GM19035 (cell line): ENCODE results near the gene RNLS.

ENCODE experiments used
- ATAC-seq: cut with Tn5 transposase; IDR thresholded peaks from one replicate; pipeline ENCODE4 v1.9.1; 2021; ENCODE audit not compliant: unreplicated experiment

Gene RNLS

DNA sequence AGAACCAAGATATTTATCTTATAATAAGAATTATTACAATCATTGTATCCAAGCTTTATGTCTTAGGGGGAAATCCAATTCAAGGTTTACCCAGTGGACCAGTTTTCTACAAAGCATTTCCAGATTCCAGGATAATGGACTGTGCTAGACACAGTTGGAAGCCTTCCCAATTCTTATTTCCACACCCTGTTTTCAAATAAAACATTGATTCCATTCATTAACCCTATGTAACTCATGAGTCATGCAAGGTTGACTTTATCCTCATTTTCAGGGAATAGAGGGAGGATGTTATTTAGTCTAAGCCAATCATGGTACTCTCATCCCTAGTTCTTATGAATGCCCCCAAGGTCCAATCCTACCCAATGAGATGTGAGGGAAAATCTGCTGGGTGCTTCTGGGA, 145.7 kb downstream of the RNLS start:
- ATAC-seq: no peak

DNA sequence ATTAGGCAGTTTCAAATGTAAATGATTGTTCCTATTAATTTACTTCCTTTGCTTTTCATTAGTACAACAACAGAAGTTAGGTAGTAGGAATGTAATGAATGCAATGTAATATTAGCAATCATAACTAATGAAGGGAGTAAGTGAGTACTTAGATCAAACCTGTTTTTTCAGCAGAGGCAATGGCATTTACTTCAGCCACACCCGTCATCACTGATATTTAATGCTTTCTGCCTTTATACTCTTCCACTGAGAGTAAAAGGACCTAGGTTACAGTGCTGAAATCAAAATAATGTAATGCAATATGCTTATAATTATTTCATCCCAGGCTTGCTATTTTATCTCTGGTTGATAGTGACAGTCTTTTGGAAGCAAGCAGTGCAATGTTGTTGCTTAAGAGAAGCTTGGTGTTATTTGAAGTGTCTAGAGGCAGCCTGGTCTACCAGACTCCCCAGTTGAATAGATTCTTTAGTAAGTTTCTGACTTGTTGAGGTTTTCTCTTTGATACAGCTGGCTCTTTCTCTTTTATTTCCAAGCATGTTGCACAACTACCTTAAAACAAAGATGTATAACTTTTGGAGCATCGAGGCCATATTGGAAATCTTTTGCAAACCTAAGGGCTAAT, 149.4 kb downstream of the RNLS start:
- ATAC-seq: no peak

GRCh38 chr10:88431103-88431502, 152.0 kb downstream of the RNLS start:
- ATAC-seq: no peak

- ATAC-seq: no peak
Observed at GRCh38 chr10:88428976-88429375, 154.1 kb downstream of the RNLS start.

DNA sequence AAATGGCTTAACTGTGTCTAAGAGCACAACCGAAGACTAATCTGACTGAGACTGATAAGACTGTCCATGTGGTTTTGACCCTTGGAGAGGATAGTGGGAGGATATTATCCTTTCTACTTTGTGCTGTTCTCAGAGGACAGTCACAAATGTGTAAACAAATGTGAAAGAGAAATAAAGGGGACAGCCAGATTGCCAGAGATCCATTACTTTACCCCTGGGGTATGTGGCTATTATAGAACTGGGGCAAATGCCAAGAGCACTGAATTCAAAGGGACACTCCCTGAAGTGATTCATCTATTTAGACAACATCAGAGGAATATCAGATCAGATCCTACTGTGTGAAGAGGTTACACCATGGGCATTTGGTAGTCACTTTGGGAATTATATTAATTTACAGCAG, 154.7 kb downstream of the RNLS start:
- ATAC-seq: no peak

- no peak for ATAC-seq
Observed at GRCh38 chr10:88427024-88427423, 156.1 kb downstream of the RNLS start.

GRCh38 chr10:88424881-88425280, 158.2 kb downstream of the RNLS start:
- no peak for ATAC-seq

DNA sequence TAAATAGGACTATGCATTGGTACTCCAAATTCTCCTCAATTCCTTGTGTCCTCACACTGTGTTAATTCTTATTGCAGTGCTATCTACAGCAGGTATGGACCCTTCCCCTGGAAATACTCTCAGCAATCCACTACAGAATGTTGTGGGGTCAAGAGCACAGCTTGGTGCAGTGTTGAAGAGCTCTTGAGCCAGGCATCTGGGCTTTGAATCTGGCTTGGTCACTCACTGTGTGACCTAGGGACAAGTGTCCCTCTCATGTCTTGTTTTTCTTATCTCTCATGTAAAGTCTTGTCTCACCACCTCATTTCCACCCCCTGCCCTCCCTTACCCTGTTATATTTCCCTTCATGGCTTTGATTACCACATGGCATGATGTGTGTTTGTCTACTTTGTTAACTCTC, 159.4 kb downstream of the RNLS start:
- ATAC-seq: no peak

- ATAC-seq: no peak
Observed at GRCh38 chr10:88421590-88421989, 161.5 kb downstream of the RNLS start.

- no peak for ATAC-seq
Observed at GRCh38 chr10:88418871-88419270, 164.2 kb downstream of the RNLS start.

- no peak for ATAC-seq
Observed at GRCh38 chr10:88417387-88418030, 165.6 kb downstream of the RNLS start.

DNA sequence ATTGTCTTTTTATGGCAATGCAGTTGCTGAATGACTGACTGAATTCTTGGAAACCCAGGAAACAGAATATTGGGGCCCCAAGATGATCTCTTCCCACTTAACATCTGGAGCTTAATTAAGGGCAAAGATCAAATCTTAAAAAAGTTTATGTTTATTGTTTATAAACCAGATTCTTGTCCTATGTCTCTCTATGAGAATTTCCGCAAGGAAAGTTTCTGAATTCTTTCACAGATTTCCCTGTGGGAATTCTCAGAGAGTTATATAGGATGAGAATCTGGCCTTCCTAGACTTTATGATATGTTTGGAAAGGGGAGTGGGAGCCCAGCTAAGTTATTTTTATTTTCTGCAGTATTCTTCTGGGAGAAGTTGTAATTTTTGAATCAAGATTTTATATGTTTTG, 166.3 kb downstream of the RNLS start:
- ATAC-seq: no peak

GRCh38 chr10:88415533-88416130, 167.5 kb downstream of the RNLS start:
- ATAC-seq: no peak

DNA sequence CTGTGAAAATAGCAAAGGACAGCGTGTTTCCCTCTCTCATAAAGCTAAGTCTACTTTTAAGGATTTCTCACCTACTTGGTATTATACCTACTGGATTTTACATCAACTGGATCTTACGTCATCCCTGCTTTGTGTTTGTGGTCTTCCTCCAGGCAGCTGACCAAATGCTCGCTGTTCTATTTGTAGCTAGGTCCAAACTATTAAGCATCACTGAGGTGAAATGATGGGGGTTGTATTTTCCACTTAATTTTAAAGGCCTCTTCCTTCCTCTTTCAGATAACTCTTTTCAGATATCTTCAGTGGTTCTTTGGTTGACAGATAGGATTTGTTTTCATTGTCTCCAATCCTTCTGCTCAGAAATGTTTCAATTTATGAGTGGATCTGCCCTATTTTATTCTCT, 169.7 kb downstream of the RNLS start:
- ATAC-seq: no peak

DNA sequence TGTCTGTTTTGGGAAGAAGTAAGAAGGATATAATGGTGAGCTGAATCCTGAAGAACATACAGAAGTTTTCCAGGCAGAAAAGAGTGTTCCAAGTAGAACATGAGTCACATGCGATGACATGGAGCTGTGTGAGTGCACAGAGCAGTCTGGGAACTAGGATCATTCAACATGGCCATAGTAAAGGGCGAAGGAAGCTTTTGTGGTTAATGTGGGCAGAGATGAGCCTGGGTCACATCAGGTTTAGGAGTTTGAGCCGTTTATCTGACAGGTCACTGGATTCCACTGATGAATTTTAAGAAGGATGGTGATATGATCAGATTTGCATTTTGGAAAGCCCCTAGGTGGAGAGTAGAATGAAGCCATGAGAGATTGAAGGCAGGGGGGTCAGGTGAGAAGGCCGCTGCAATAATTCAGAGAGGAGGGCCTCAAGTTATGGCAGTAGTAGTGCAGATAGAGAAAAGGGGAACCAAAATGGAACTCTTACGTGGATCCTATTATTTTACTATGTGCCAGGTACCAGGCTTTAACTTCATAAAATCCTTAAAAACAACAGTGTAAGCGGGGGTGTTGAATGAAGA, 171.3 kb downstream of the RNLS start:
- no peak for ATAC-seq

- no peak for ATAC-seq
Observed at GRCh38 chr10:88409824-88410223, 173.3 kb downstream of the RNLS start.

DNA sequence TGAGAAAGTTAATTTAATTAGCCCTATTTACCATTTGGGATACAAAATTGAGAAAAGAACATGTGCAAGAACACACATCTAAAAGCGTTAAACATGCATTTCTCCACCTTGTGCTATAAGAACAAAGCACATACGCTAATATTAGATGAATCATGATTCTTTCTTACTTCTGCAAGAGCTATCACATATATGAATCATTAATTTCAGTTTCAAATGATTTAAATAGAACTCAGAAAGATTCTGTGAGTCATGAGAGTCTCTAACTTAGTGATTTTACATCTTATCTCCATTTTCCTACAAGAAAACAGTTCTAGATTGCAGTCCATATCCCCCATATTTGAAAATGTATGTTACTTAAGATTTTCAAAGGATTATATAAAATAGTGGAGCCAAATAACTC, 173.9 kb downstream of the RNLS start:
- no peak for ATAC-seq

DNA sequence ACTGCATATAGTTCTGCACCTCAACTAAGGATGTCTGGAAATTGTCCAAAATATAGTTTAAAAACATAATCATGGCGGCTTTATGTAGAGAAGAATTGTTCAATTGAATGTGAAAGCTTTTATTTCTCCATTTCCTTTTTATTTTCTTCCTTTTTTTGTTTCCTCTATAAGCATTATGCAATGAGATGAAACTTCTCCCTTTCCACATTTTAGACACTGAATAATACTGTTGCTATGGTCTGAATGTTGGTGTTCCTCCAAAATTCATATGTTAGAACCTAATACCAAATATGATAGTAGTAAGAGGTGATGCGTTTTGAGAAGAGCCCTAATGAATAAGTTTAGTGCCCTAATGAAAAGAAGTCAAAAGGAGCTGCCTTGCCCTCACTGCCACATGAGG, 175.0 kb downstream of the RNLS start:
- no peak for ATAC-seq

DNA sequence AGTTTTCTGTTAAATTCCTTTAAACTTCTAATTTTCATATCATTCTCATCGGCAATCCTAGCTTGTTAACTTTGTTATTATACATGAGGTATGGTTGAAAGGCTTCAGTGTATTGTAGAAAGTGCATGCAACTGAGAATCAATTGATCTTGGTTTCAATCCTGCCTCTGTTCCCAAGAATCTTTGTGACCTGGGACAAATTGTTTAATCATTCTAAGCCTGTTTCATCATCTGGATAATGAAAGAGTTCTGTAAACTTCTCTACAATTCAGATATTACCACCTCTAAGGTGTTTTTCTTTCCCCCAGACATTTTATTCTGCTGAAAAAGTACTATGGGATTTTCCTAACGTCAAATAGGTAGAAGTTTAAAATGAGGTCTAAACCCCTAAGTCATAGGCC, 179.0 kb downstream of the RNLS start:
- ATAC-seq: no peak

GRCh38 chr10:88401671-88402347, 181.3 kb downstream of the RNLS start:
- no peak for ATAC-seq

- no peak for ATAC-seq
Observed at GRCh38 chr10:88399240-88399639, 183.9 kb downstream of the RNLS start.

DNA sequence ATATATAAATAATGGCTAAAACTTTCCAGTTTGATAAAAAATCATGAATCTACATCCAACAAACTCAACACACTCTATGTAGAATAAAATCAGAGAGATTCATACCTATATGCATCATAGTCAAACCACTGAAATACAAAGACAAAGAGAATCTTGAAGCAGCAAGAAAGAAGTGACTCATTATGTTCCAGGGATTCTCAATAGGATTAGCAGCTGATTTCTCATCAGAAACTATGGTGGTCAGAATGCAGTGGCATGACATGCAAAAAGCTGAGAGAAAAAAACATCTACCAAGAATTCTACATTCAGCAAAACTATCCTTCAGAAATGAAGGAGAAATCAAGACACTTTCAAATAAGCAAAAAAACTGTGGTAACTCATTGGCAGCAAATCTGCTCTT, 187.4 kb downstream of the RNLS start:
- ATAC-seq: no peak
